Measurements from ENCODE around the gene ZGRF1. TPM values are rescaled to one million over a fixed set of nuclear protein-coding genes. Genes with fewer than 3 reads are reported as not detected.

The ZGRF1 gene
- total and polyA plus RNA-seq, 9 of the 15 experiments (the other 6 are each of a cell fraction or from before 2014, with no cell fraction given) = 8.8 to 35.2 (median 22.0) TPM

DNA sequence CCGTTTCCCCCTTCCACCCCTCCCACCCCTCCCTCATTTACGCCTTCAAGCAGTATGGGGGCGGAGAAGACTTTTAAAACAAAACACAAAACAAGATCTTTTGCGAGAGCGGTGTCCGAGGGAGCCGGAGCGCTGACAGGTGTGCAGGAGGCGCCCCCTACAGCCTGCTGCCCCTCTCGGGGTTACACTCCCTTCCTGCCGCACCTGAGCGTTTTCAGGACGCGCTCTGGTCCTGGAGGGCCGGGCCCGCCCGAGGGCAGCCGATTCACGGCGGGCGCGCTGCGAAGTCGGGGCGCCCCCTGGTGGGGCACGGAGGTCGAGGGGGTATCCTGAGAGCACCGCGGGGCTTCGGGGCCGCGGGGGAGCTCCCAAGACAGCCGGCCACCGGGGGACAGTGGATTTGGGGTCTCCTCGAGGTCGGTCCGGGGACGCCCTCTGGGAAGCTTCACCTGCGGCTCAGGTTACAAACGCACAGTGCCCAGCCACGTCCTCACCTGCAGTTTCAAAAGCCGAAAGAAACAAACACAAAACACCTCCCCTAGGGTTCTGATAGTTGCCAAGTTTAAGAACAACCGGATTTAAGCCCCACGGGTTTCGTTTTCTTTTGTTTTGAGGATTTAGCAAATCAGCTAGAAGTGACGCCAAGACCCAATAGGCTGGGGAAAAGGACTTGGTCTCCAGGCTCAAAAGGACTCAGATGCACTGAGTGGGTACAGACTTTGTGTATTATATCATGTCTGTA is 112.8 kb downstream of the ZGRF1 start (continued):
- no peak for TF ChIP-seq FOS (IDR thresholded peaks at IDR 0.05; ENCODE audit: extremely low read depth, insufficient read length)
- no peak for TF ChIP-seq SIN3B (IDR thresholded peaks at IDR 0.05; ENCODE audit: low read depth)
- no peak for TF ChIP-seq KHSRP (IDR thresholded peaks at IDR 0.05)
- 0 out of 2 replicates have a peak, but pooled peaks have one; percentile 57 for TF ChIP-seq GATAD2A (IDR thresholded peaks at IDR 0.05)
- no peak for TF ChIP-seq TGIF2 (CRISPR knock-in tag; IDR thresholded peaks at IDR 0.05)
- TF ChIP-seq TSHZ1 (CRISPR knock-in tag; IDR thresholded peaks at IDR 0.05) = no peak
- no peak for TF ChIP-seq HNRNPH1 (optimal IDR thresholded peaks at IDR 0.05; ENCODE audit: low read depth, low read length)
- no peak for TF ChIP-seq SAFB2 (IDR thresholded peaks at IDR 0.05; ENCODE audit: borderline replicate concordance, low read depth, low read length, severe bottlenecking)
- TF ChIP-seq MCM7 (IDR thresholded peaks at IDR 0.05) = no peak
- 0 out of 2 replicates have a peak, but pooled peaks have one; percentile 3 for TF ChIP-seq JUND (IDR thresholded peaks at IDR 0.05; ENCODE audit: borderline replicate concordance, low read depth, low read length)
- no peak for TF ChIP-seq JUND (tag; IDR thresholded peaks at IDR 0.05; ENCODE audit: borderline replicate concordance, low read depth, low read length)
- TF ChIP-seq THAP12 (CRISPR knock-in tag; IDR thresholded peaks at IDR 0.05) = no peak
- TF ChIP-seq STAG1 (CRISPR knock-in tag; IDR thresholded peaks at IDR 0.05; ENCODE audit: borderline replicate concordance) = peak; percentile 58; the same call in 1 of the 2 replicates
- TF ChIP-seq NFRKB (IDR thresholded peaks at IDR 0.05; ENCODE audit: low read depth) = no peak
- TF ChIP-seq, protein P1, sequence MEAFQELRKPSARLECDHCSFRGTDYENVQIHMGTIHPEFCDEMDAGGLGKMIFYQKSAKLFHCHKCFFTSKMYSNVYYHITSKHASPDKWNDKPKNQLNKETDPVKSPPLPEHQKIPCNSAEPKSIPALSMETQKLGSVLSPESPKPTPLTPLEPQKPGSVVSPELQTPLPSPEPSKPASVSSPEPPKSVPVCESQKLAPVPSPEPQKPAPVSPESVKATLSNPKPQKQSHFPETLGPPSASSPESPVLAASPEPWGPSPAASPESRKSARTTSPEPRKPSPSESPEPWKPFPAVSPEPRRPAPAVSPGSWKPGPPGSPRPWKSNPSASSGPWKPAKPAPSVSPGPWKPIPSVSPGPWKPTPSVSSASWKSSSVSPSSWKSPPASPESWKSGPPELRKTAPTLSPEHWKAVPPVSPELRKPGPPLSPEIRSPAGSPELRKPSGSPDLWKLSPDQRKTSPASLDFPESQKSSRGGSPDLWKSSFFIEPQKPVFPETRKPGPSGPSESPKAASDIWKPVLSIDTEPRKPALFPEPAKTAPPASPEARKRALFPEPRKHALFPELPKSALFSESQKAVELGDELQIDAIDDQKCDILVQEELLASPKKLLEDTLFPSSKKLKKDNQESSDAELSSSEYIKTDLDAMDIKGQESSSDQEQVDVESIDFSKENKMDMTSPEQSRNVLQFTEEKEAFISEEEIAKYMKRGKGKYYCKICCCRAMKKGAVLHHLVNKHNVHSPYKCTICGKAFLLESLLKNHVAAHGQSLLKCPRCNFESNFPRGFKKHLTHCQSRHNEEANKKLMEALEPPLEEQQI (IDR thresholded peaks at IDR 0.05) = 0 out of 2 replicates have a peak, but pooled peaks have one; percentile 28
- no peak for TF ChIP-seq ZNF174 (CRISPR knock-in tag; IDR thresholded peaks at IDR 0.05)
- TF ChIP-seq, protein P2, sequence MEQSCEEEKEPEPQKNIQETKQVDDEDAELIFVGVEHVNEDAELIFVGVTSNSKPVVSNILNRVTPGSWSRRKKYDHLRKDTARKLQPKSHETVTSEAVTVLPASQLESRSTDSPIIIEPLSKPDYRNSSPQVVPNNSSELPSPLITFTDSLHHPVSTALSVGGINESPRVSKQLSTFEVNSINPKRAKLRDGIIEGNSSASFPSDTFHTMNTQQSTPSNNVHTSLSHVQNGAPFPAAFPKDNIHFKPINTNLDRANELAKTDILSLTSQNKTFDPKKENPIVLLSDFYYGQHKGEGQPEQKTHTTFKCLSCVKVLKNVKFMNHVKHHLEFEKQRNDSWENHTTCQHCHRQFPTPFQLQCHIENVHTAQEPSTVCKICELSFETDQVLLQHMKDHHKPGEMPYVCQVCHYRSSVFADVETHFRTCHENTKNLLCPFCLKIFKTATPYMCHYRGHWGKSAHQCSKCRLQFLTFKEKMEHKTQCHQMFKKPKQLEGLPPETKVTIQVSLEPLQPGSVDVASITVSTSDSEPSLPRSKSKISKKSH (CRISPR knock-in tag; IDR thresholded peaks at IDR 0.05) = no peak
- no peak for TF ChIP-seq ARID2 (IDR thresholded peaks at IDR 0.05)
- no peak for TF ChIP-seq HNRNPL (IDR thresholded peaks at IDR 0.05; ENCODE audit: low read depth, low read length)
